OCI-LY1 (cell line): ENCODE data around the gene SLC37A1.

ENCODE experiments used
- H2AFZ ChIP-seq: fragments of 200-600 bp; sonication (generic), shearing (Covaris generic); 2 replicates; pipeline ENCODE4 v1.6.0; 2014; ENCODE audit warnings: antibody characterized with exemption, mild to moderate bottlenecking, low read length
- H3F3A ChIP-seq: fragments of 200-600 bp; sonication (generic), shearing (Covaris generic); 2 replicates; pipeline ENCODE4 v1.6.0; 2014; ENCODE audit warnings: mild to moderate bottlenecking, antibody characterized with exemption, low read length, moderate library complexity; ENCODE audit not compliant: insufficient read depth
- H3K27ac ChIP-seq: fragments of 200-600 bp; sonication (generic); 2 replicates; pipeline ENCODE4 v1.5.1; 2014; ENCODE audit warnings: low read length, mixed run types, mild to moderate bottlenecking, low read depth; ENCODE audit not compliant: poor library complexity, severe bottlenecking
- H3K27me3 ChIP-seq: fragments of 200-600 bp; sonication (generic); 2 replicates; pipeline ENCODE4 v1.6.0; 2014; ENCODE audit warnings: antibody characterized with exemption, mild to moderate bottlenecking, low read length, moderate library complexity; ENCODE audit not compliant: insufficient read depth
- H3K36me3 ChIP-seq: fragments of 200-600 bp; sonication (generic); 2 replicates; pipeline ENCODE4 v1.6.1; 2014; ENCODE audit warnings: mild to moderate bottlenecking, antibody characterized with exemption, low read length, moderate library complexity, mixed read lengths; ENCODE audit not compliant: insufficient read depth
- H3K4me1 ChIP-seq: fragments of 200-600 bp; sonication (generic); 2 replicates; pipeline ENCODE4 v1.5.1; 2014; ENCODE audit warnings: mild to moderate bottlenecking, low read length, moderate library complexity; ENCODE audit not compliant: insufficient read depth, severe bottlenecking
- H3K4me2 ChIP-seq: fragments of 200-600 bp; sonication (generic), shearing (Covaris generic); 2 replicates; pipeline ENCODE4 v1.6.1; 2014; ENCODE audit warnings: low read length
- H3K4me3 ChIP-seq: fragments of 200-600 bp; sonication (generic); 2 replicates; pipeline ENCODE4 v1.5.1; 2014; ENCODE audit warnings: low read length, low read depth, mild to moderate bottlenecking, mixed read lengths; ENCODE audit not compliant: poor library complexity, severe bottlenecking
- H3K79me2 ChIP-seq: fragments of 200-600 bp; shearing (Covaris generic); 2 replicates; pipeline ENCODE4 v1.6.1; 2016; ENCODE audit warnings: mixed run types, low read length, mixed read lengths; ENCODE audit not compliant: insufficient read depth
- H3K9ac ChIP-seq: fragments of 200-600 bp; sonication (generic), shearing (Covaris generic); 2 replicates; pipeline ENCODE4 v1.6.1; 2014; ENCODE audit warnings: mild to moderate bottlenecking, low read length, mixed read lengths
- H3K9me2 ChIP-seq: fragments of 200-600 bp; sonication (generic), shearing (Covaris generic); 2 replicates; pipeline ENCODE4 v1.6.1; 2014; ENCODE audit warnings: low read depth, mild to moderate bottlenecking, low read length, mixed read lengths
- H3K9me3 ChIP-seq: fragments of 200-600 bp; shearing (Covaris generic); 2 replicates; pipeline ENCODE4 v1.6.1; 2014; ENCODE audit warnings: low read length, mixed read lengths
- H4K20me1 ChIP-seq: fragments of 200-600 bp; sonication (generic), shearing (Covaris generic); 2 replicates; pipeline ENCODE4 v1.6.0; 2016; ENCODE audit warnings: mild to moderate bottlenecking, low read length; ENCODE audit not compliant: insufficient read depth
- EZH2 ChIP-seq: fragments of 200-600 bp; sonication (generic), shearing (Covaris generic); IDR thresholded peaks from 2 replicates; pipeline ENCODE4 v1.8.0; 2017; ENCODE audit warnings: borderline replicate concordance, mixed run types, mild to moderate bottlenecking, antibody characterized with exemption, low read length, moderate library complexity, mixed read lengths
- TF ChIP-seq, protein P1 (sequence below): fragments of 200-600 bp; sonication (generic), shearing (Covaris generic); IDR thresholded peaks from 2 replicates; pipeline ENCODE4 v1.5.1; 2017; ENCODE audit warnings: mild to moderate bottlenecking, antibody characterized with exemption, low read length, moderate library complexity, mixed read lengths

Gene SLC37A1

DNA sequence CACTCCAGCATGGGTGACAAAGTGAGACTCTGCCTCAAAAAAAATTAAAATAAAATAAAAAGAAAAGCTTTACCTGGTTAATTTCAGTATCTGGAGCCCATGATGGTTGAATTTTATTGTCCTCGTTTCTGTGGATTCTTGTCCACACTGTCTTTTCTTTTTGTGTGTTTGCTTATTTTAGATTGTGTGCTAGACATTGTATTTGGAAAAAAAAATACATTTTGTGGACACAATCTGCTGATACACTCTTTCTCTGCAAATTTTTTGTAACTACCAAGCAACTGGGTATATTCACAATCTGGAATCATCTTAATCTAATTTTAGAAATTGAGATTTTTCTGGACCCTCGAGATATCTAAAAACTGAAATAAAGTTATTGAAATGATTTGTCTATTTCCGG lies 98.2 kb downstream of the SLC37A1 start:
- Histone ChIP-seq H3K4me1 (no peaks in the 10 kb centered on the region), H3K79me2 (no peaks in the 10 kb centered on the region), H3K4me2 (no peak overlapping the region), H2AFZ (no peak overlapping the region), H3F3A (no peaks in the 10 kb centered on the region), H3K4me3 (no peak overlapping the region), H3K9ac (no peak overlapping the region), H3K27me3 (no peaks in the 10 kb centered on the region), H3K27ac (no peak overlapping the region), H3K9me2 (no peaks in the 10 kb centered on the region), H3K9me3 (no peaks in the 10 kb centered on the region), H3K36me3 (no peaks in the 10 kb centered on the region), H4K20me1 (no peaks in the 10 kb centered on the region)
- TF ChIP-seq EZH2 = no peak
- TF ChIP-seq, protein P1, sequence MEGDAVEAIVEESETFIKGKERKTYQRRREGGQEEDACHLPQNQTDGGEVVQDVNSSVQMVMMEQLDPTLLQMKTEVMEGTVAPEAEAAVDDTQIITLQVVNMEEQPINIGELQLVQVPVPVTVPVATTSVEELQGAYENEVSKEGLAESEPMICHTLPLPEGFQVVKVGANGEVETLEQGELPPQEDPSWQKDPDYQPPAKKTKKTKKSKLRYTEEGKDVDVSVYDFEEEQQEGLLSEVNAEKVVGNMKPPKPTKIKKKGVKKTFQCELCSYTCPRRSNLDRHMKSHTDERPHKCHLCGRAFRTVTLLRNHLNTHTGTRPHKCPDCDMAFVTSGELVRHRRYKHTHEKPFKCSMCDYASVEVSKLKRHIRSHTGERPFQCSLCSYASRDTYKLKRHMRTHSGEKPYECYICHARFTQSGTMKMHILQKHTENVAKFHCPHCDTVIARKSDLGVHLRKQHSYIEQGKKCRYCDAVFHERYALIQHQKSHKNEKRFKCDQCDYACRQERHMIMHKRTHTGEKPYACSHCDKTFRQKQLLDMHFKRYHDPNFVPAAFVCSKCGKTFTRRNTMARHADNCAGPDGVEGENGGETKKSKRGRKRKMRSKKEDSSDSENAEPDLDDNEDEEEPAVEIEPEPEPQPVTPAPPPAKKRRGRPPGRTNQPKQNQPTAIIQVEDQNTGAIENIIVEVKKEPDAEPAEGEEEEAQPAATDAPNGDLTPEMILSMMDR = no peak

DNA sequence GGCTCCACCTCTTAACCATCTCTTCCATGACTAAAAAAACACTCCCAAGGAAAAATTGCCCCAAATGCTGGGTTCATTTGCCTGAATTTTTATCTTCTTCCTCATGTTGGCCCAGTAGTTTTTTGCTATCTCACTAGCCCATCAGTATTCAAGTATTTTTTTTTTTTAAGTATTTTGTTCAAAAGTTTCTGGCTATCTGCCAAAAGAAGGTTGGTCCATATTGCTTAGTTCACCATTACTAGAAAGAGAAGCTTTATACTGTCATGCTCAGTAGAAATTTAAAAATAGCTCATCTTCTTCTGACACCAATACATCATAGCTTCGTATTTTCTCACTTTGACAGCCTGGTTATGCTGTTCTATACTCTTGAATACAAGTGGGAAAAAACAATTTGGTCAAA lies 98.7 kb downstream of the SLC37A1 start:
- Histone ChIP-seq H3K36me3 (no peaks in the 10 kb centered on the region), H3K4me2 (no peak overlapping the region), H3K4me1 (no peaks in the 10 kb centered on the region), H3K79me2 (no peaks in the 10 kb centered on the region), H3K4me3 (no peak overlapping the region), H3K27me3 (no peaks in the 10 kb centered on the region), H2AFZ (no peak overlapping the region), H3K9me3 (no peaks in the 10 kb centered on the region), H4K20me1 (no peaks in the 10 kb centered on the region), H3F3A (no peaks in the 10 kb centered on the region), H3K27ac (no peak overlapping the region), H3K9ac (no peak overlapping the region), H3K9me2 (no peaks in the 10 kb centered on the region)
- no peak for TF ChIP-seq EZH2
- TF ChIP-seq, protein P1 = no peak

DNA sequence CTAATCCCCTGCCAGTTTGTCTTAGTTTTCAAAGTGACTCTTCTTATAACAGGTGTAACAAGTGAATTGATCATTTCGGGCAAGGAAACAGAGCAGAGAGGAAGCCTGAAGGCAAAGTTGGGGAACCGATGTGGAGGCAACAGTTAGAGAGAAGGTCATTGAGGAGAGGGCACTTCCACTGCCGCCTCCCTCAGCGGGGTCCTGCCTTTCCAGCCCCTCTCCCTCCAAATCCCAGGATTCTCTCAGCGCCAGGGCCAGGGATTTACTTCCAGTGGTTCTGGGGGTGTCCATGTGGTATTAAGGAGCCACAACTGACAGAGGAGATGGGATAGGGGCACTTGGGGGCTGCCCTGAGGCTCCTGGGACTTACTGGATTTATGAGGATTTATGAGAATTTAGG lies 100.1 kb downstream of the SLC37A1 start:
- Histone ChIP-seq H4K20me1 (no peaks in the 10 kb centered on the region), H3K4me2 (no peak overlapping the region), H3K36me3 (no peaks in the 10 kb centered on the region), H3K9me2 (no peaks in the 10 kb centered on the region), H3K9ac (no peak overlapping the region), H3K27me3 (no peaks in the 10 kb centered on the region), H2AFZ (no peak overlapping the region), H3K27ac (no peak overlapping the region), H3K4me3 (no peak overlapping the region), H3K4me1 (no peaks in the 10 kb centered on the region), H3K79me2 (no peaks in the 10 kb centered on the region), H3K9me3 (no peaks in the 10 kb centered on the region), H3F3A (no peaks in the 10 kb centered on the region)
- TF ChIP-seq EZH2 = no peak
- TF ChIP-seq, protein P1 = no peak
